Immature natural killer cell (primary cell): ENCODE data around the gene SLC9A9. TPM values are rescaled to one million over a fixed set of nuclear protein-coding genes. Genes with fewer than 3 reads are reported as not detected.

Experiments used
- DNase-seq, 3 donors: peaks; one replicate each; pipeline ENCODE4 v3.0.0; 2022; ENCODE audit warnings: mixed read lengths in 1 of 3
- H3K27ac Mint-ChIP-seq, 6 donors: one replicate each; pipeline ENCODE4 v1.8.0; 2020; ENCODE audit warnings: mixed read lengths in 6 of 6, mild to moderate bottlenecking in 5 of 6, inconsistent platforms in 4 of 6, moderate library complexity in 3 of 6
- H3K27me3 Mint-ChIP-seq, 3 donors: one replicate each; pipeline ENCODE4 v1.8.0; 2020 to 2021; ENCODE audit warnings: low read depth in 3 of 3, mild to moderate bottlenecking in 3 of 3, mixed read lengths in 3 of 3, moderate library complexity in 3 of 3, inconsistent platforms in 1 of 3
- H3K36me3 Mint-ChIP-seq, 3 donors: one replicate each; pipeline ENCODE4 v1.8.0; 2020; ENCODE audit warnings: mixed read lengths in 3 of 3, inconsistent platforms in 2 of 3, mild to moderate bottlenecking in 2 of 3
- H3K4me1 Mint-ChIP-seq, 2 donors: one replicate each; pipeline ENCODE4 v1.8.0; 2020; ENCODE audit warnings: inconsistent platforms in 2 of 2, mild to moderate bottlenecking in 2 of 2, mixed read lengths in 2 of 2, moderate library complexity in 1 of 2
- H3K4me3 Mint-ChIP-seq, 5 donors: one replicate each; pipeline ENCODE4 v1.8.0; 2020; ENCODE audit warnings: mild to moderate bottlenecking in 5 of 5, mixed read lengths in 5 of 5, inconsistent platforms in 3 of 5, moderate library complexity in 3 of 5
- H3K9me3 Mint-ChIP-seq, 6 donors: one replicate each; pipeline ENCODE4 v1.8.0; 2020; ENCODE audit warnings: mild to moderate bottlenecking in 6 of 6, mixed read lengths in 6 of 6, inconsistent platforms in 4 of 6, moderate library complexity in 3 of 6
- polyA plus RNA-seq, 3 donors: library from polyadenylated mRNA; unstranded; fragments of 300-500 nt; fragmentation: Illumina TruSeq; gene quantifications; one replicate each; pipeline ENCODE4 v1.2.3, GENCODE V29; 2021

SLC9A9 gene
- polyA plus RNA-seq, 3 donors from 2014 or later = 17.2 to 21.3 (median 19.7) TPM

GRCh38 chr3:143831994-143832393 is 16.3 kb downstream of the SLC9A9 start:
- peak overlapping the region in 1 of 5 donors; percentile 12 for H3K4me3 Mint-ChIP-seq
- peaks cover 22 to 35% of the 10 kb centered on the region in 2 donors for H3K4me1 Mint-ChIP-seq
- DNase-seq = no peak
- no peak overlapping the region for H3K27ac Mint-ChIP-seq
- no peaks in the 10 kb centered on the region for H3K9me3 Mint-ChIP-seq
- H3K36me3 Mint-ChIP-seq = peaks cover 6 to 29% (median 22%) of the 10 kb centered on the region in 3 donors
- H3K27me3 Mint-ChIP-seq = peaks cover 0 to 2% (median 1%) of the 10 kb centered on the region in 3 donors

DNA sequence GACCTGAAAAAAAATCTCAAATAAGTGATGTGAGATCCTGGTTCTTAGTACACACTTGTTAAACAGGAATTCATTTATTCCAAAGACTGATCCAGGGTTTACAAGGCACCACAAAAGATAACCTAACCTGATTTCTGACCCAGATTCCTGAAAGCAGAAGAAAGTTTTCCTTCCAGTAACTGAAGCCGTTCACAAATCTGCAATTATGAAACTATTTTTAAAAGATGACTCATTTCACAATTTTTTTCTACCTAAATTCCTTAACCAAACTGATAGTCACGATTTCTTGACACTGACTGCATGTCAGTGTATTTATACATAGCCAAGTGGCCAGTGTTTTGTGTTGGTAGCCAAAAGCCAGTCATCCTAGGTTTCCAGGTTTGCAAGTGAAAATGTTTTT is 17.1 kb downstream of the SLC9A9 start:
- peaks cover 0 to 2% (median 1%) of the 10 kb centered on the region in 3 donors for H3K27me3 Mint-ChIP-seq
- H3K4me1 Mint-ChIP-seq = peaks cover 29 to 43% of the 10 kb centered on the region in 2 donors
- DNase-seq = no peak
- peak overlapping the region in 3 of 6 donors; percentile 17 to 62 (median 39) for H3K27ac Mint-ChIP-seq
- peaks cover 6 to 29% (median 25%) of the 10 kb centered on the region in 3 donors for H3K36me3 Mint-ChIP-seq
- peak overlapping the region in 2 of 5 donors; percentile 7 to 43 for H3K4me3 Mint-ChIP-seq
- no peaks in the 10 kb centered on the region for H3K9me3 Mint-ChIP-seq

DNA sequence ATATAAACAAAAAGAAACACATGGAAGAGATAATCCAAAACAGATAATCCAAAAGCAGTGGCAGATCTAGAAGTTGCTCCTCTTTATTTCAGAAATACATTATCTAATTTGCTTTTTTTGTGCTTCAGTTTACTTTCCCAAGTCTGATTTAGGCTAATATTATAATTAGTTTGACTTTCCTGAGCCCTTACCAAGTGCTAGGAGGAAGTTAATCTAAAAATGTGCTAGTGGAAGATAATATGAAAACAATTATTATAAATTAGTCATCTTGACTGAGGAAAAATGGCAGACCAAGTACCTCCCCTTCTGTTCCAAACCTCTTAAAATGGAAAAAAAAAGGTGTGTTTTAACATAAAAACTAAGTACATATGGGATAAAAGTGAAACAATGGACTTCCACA is 17.5 kb downstream of the SLC9A9 start:
- peaks cover 33 to 47% of the 10 kb centered on the region in 2 donors for H3K4me1 Mint-ChIP-seq
- no peaks in the 10 kb centered on the region for H3K9me3 Mint-ChIP-seq
- peaks cover 6 to 29% (median 25%) of the 10 kb centered on the region in 3 donors for H3K36me3 Mint-ChIP-seq
- H3K27ac Mint-ChIP-seq = peak overlapping the region in 2 of 6 donors; percentile 2 to 36
- peaks cover 0 to 2% (median 1%) of the 10 kb centered on the region in 3 donors for H3K27me3 Mint-ChIP-seq
- no peak overlapping the region for H3K4me3 Mint-ChIP-seq
- no peak for DNase-seq

GRCh38 chr3:143830063-143830462 is 18.2 kb downstream of the SLC9A9 start:
- DNase-seq = no peak
- no peak overlapping the region for H3K27ac Mint-ChIP-seq
- peaks cover 0 to 2% (median 1%) of the 10 kb centered on the region in 3 donors for H3K27me3 Mint-ChIP-seq
- no peak overlapping the region for H3K4me3 Mint-ChIP-seq
- peaks cover 40 to 52% of the 10 kb centered on the region in 2 donors for H3K4me1 Mint-ChIP-seq
- H3K9me3 Mint-ChIP-seq = no peaks in the 10 kb centered on the region
- H3K36me3 Mint-ChIP-seq = peaks cover 6 to 25% (median 23%) of the 10 kb centered on the region in 3 donors

- no peak overlapping the region for H3K27ac Mint-ChIP-seq
- peaks cover 6 to 24% (median 22%) of the 10 kb centered on the region in 3 donors for H3K36me3 Mint-ChIP-seq
- H3K4me3 Mint-ChIP-seq = no peak overlapping the region
- H3K27me3 Mint-ChIP-seq = peaks cover 0 to 2% (median 1%) of the 10 kb centered on the region in 3 donors
- no peaks in the 10 kb centered on the region for H3K9me3 Mint-ChIP-seq
- DNase-seq = no peak
- peaks cover 53 to 59% of the 10 kb centered on the region in 2 donors for H3K4me1 Mint-ChIP-seq
Measured at GRCh38 chr3:143827425-143827824, 20.8 kb downstream of the SLC9A9 start.

DNA sequence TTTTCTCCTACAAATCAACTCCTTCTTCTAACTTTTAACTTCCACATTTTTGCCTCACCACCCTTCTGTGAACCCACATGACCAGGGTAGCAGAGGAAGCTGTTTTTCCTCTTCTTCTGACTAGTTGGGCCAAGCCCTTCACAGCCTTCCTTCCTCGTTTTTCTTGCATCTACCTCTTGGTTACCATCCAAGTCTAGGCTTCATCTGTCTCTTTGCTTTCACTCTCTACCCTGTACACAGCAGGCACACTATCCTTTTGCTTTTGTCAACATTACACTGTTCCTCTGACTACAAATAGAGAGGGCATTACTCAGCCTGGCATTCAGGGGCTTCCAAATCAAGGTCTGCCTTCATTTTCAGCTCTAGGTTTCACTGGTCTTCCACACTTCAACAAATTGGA is 22.0 kb downstream of the SLC9A9 start:
- no peaks in the 10 kb centered on the region for H3K9me3 Mint-ChIP-seq
- peaks cover 55 to 56% of the 10 kb centered on the region in 2 donors for H3K4me1 Mint-ChIP-seq
- peak overlapping the region; percentile 32 to 85 (median 78) for H3K27ac Mint-ChIP-seq
- DNase-seq = no peak
- peaks cover 6 to 24% (median 22%) of the 10 kb centered on the region in 3 donors for H3K36me3 Mint-ChIP-seq
- H3K27me3 Mint-ChIP-seq = peaks cover 0 to 2% (median 0%) of the 10 kb centered on the region in 3 donors
- peak overlapping the region; percentile 36 to 61 (median 56) for H3K4me3 Mint-ChIP-seq

DNA sequence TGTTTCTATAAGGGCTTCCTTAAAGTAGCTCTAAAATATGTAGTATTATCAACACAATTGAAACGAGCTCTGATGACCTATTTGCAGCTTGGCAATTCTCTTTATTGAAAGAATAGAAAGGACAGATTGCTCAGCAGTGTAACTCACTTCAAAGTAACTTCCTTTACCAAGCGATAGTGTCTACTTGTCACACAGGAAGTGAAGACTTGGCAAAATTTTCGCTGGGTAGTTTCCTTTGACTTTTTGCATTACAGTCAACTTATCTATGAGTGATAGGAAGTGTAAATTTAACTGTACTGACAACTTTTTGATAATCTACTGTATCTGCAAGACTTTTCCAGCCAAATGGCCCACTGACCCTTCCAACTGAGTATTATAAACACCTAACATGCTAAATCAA is 22.8 kb downstream of the SLC9A9 start:
- Mint-ChIP-seq H3K9me3 (no peaks in the 10 kb centered on the region), H3K36me3 (peaks cover 6 to 24% (median 22%) of the 10 kb centered on the region in 3 donors), H3K4me3 (peak overlapping the region; percentile 26 to 76 (median 74)), H3K27me3 (peaks cover 0 to 2% (median 0%) of the 10 kb centered on the region in 3 donors), H3K4me1 (peaks cover 49 to 56% of the 10 kb centered on the region in 2 donors), H3K27ac (peak overlapping the region; percentile 63 to 82 (median 72))
- peak; percentile 29 to 43 (median 29) for DNase-seq

DNA sequence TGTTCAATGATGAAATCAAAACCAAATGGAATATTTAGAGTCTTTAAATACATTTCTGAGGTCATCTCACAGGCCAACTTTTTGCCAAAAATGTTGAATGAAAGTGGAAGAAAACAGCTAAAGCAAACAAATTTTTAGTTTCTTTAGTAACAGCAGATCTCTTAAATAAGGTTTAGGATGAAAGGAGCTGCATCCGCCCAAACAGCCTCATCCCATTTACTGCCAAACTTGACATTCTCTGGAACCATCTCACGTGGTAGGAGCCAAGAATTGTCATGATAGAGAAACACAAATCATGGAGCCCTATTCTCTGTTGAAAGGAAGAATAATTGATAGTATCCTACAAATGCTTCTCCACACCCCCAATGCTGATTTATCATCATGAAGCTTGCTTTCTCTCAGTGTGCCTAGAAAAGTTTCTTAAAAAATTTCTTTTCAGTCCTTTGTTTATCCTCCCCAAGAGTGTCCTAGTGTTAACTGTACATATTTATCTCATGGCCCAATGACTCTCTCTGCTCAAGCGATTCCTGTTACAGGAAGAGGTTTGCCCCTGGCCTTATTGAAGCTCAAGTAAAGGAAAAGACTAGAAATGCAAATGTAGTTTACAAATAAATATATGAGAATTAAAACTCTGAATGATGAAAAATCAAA is 23.4 kb downstream of the SLC9A9 start:
- Mint-ChIP-seq H3K9me3 (no peaks in the 10 kb centered on the region), H3K27ac (peak overlapping the region; percentile 32 to 82 (median 70)), H3K4me1 (peaks cover 44 to 56% of the 10 kb centered on the region in 2 donors), H3K36me3 (peaks cover 6 to 22% (median 19%) of the 10 kb centered on the region in 3 donors), H3K27me3 (peaks cover 0 to 2% (median 0%) of the 10 kb centered on the region in 3 donors), H3K4me3 (peak overlapping the region; percentile 24 to 64 (median 41))
- DNase-seq = no peak

DNA sequence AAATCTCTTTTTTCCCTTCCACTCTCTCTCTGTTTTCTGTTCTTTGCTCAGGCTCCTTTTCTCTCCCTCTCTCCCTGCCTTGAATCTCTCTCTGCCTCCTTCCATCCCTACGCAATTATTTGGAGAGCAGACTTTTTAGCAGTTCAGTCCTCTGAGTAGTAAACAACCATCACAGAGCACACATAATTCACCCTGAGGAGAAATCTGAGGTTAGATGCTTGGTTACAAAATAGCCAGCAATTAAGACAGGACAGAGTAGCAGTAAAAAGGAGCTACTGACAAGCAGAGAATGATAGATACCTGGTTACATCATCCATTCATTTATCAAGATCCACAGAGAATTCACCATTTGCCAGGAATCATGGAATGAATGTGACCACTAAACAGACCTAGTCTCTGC is 25.5 kb downstream of the SLC9A9 start:
- Mint-ChIP-seq H3K27me3 (peaks cover 0 to 2% (median 0%) of the 10 kb centered on the region in 3 donors), H3K27ac (peak overlapping the region in 1 of 6 donors; percentile 84), H3K9me3 (no peaks in the 10 kb centered on the region), H3K4me1 (peaks cover 44 to 56% of the 10 kb centered on the region in 2 donors), H3K4me3 (no peak overlapping the region), H3K36me3 (peaks cover 0 to 10% (median 4%) of the 10 kb centered on the region in 3 donors)
- no peak for DNase-seq

GRCh38 chr3:143822374-143822773 is 25.9 kb downstream of the SLC9A9 start:
- H3K27ac Mint-ChIP-seq = peak overlapping the region in 2 of 6 donors; percentile 21 to 84
- H3K27me3 Mint-ChIP-seq = no peaks in the 10 kb centered on the region
- H3K4me3 Mint-ChIP-seq = no peak overlapping the region
- no peaks in the 10 kb centered on the region for H3K9me3 Mint-ChIP-seq
- peaks cover 0 to 10% (median 4%) of the 10 kb centered on the region in 3 donors for H3K36me3 Mint-ChIP-seq
- peaks cover 44 to 56% of the 10 kb centered on the region in 2 donors for H3K4me1 Mint-ChIP-seq
- no peak for DNase-seq

DNA sequence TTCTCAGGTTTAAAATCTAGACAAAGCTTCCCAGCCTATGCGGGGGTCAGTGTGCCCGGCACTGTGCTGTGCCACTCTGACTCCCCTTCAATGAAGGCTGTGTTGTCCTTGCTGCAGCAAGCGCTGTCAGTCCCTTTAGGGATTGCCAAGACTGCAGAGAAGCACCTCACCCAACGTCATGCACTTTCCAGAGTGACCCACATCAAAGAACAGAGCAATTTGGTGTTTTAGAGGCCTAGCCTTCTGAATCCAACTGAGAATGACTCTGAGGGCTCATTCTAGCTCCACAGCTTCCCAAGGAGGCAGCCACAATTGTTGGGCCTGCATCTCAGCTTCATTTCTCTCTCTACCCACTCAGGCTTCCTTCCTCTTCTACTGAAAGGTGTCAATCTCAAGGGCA is 26.4 kb downstream of the SLC9A9 start:
- no peak overlapping the region for H3K4me3 Mint-ChIP-seq
- no peaks in the 10 kb centered on the region for H3K27me3 Mint-ChIP-seq

GRCh38 chr3:143820466-143821221 is 27.6 kb downstream of the SLC9A9 start:
- peaks cover 0 to 17% (median 6%) of the 10 kb centered on the region in 3 donors for H3K36me3 Mint-ChIP-seq

More for the DNA sequence above, 26.4 kb downstream of the SLC9A9 start:
- H3K27ac Mint-ChIP-seq = peak overlapping the region in 2 of 6 donors; percentile 21 to 84
- H3K9me3 Mint-ChIP-seq = no peaks in the 10 kb centered on the region
- H3K36me3 Mint-ChIP-seq = peaks cover 0 to 11% (median 4%) of the 10 kb centered on the region in 3 donors
- DNase-seq = no peak
- H3K4me1 Mint-ChIP-seq = peaks cover 42 to 56% of the 10 kb centered on the region in 2 donors

DNA sequence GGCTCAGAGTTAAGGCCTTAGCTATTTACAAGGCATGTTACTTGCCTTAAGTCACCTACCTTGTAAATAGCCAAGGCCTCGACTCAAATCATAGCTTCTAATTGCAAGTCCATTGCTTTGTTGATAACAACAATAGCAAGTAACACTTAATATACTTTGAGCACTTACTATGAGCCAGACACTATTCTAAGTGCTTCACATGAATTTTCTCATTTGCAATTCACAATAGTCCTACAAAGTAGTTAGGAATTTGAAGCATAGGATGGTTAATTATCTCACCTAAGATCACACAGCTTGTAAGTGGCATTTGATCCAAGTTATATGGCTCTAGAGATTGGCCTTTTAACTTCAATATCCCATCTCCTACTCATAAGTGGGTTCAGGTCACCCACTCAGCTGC is 28.4 kb downstream of the SLC9A9 start:
- Mint-ChIP-seq H3K36me3 (peaks cover 0 to 21% (median 9%) of the 10 kb centered on the region in 3 donors), H3K27ac (no peak overlapping the region), H3K4me1 (peaks cover 27 to 40% of the 10 kb centered on the region in 2 donors), H3K9me3 (no peaks in the 10 kb centered on the region), H3K27me3 (no peaks in the 10 kb centered on the region), H3K4me3 (no peak overlapping the region)
- DNase-seq = no peak

More at GRCh38 chr3:143820466-143821221, 27.6 kb downstream of the SLC9A9 start:
- Mint-ChIP-seq H3K27me3 (no peaks in the 10 kb centered on the region), H3K4me1 (peaks cover 30 to 43% of the 10 kb centered on the region in 2 donors), H3K27ac (no peak overlapping the region), H3K4me3 (no peak overlapping the region), H3K9me3 (no peaks in the 10 kb centered on the region)
- DNase-seq = no peak
